ENCODE measurements around the gene ATAD3C.
"Not testable (repeated sequence)": the region's sequence is repeated elsewhere in the genome, so short reads cannot be mapped to it uniquely, and the experiment has no call there.

The ATAD3C gene

GRCh38 chr1:1452365-1452739, 2.9 kb downstream of the ATAD3C start:
- DNase-seq = not testable (repeated sequence)

- no peak for DNase-seq
Measured at GRCh38 chr1:1452882-1453281, 3.4 kb downstream of the ATAD3C start.

GRCh38 chr1:1454286-1455056, 5.0 kb downstream of the ATAD3C start:
- DNase-seq = not testable (repeated sequence)

- DNase-seq = no peak
Measured at GRCh38 chr1:1455366-1455884, 5.9 kb downstream of the ATAD3C start.

GRCh38 chr1:1455934-1456333, 6.4 kb downstream of the ATAD3C start:
- DNase-seq = not testable (repeated sequence)

GRCh38 chr1:1456683-1457255, 7.3 kb downstream of the ATAD3C start:
- not testable (repeated sequence) for DNase-seq

GRCh38 chr1:1459156-1459555, 9.7 kb downstream of the ATAD3C start:
- DNase-seq = not testable (repeated sequence)

- not testable (repeated sequence) for DNase-seq
Measured at GRCh38 chr1:1459711-1460110, 10.2 kb downstream of the ATAD3C start.

GRCh38 chr1:1460540-1461130, 11.1 kb downstream of the ATAD3C start:
- no peak for DNase-seq

GRCh38 chr1:1461721-1462317, 12.3 kb downstream of the ATAD3C start:
- no peak for DNase-seq

GRCh38 chr1:1462318-1462966, 13.0 kb downstream of the ATAD3C start:
- no peak for DNase-seq

GRCh38 chr1:1463312-1463711, 13.8 kb downstream of the ATAD3C start:
- DNase-seq = no peak

- not testable (repeated sequence) for DNase-seq
Measured at GRCh38 chr1:1468196-1468985, 18.9 kb downstream of the ATAD3C start.

GRCh38 chr1:1470626-1471388, 21.3 kb downstream of the ATAD3C start:
- DNase-seq = no peak

GRCh38 chr1:1471389-1472052, 22.0 kb downstream of the ATAD3C start, which contains the start of gene ATAD3B:
Gene ATAD3B (plus strand): TSS chr1:1471765. CDS start chr1:1471885, 120 bp downstream.
- peak; percentile 94 for DNase-seq

- DNase-seq = peak; percentile 25
Measured at GRCh38 chr1:1472053-1472876, 22.8 kb downstream of the ATAD3C start.

GRCh38 chr1:1476011-1476410, 26.5 kb downstream of the ATAD3C start:
- not testable (repeated sequence) for DNase-seq

- no peak for DNase-seq
Measured at GRCh38 chr1:1477206-1477605, 27.7 kb downstream of the ATAD3C start.

Measured in activated naive CD4-positive, alpha-beta T cell treated with anti-CD3 and anti-CD28 coated beads, Interleukin-2, amount 50 U/mL, for 16 hours (primary cell).